HepG2 (cell line): ENCODE measurements around the gene DHRS1. TPM values are rescaled to one million over a fixed set of nuclear protein-coding genes. Genes with fewer than 3 reads are reported as not detected.

ENCODE experiments used
- ATAC-seq: fragments of 200-7000 bp; cut with Tn5 transposase; 3 replicates; pipeline ENCODE4 v1.9.1; 2020; ENCODE audit warnings: mild to moderate bottlenecking, moderate library complexity
- BruUV-seq: library from RNA; stranded (reverse); fragments of 400-500 nt; replicated peaks from 2 replicates; lab custom pipeline; 2021; lab: Mats Ljungman, UMichigan
- CTCF ChIA-PET: fragments of 300-600 bp; formaldehyde crosslinking; extraction: SDS; loops from one replicate; lab custom pipeline; 2021; ENCODE audit warnings: low total read pairs, inconsistent platforms, low intra/inter-chr PET ratio; lab: Yijun Ruan, JAX
- POLR2A ChIA-PET: fragments of 350-600 bp; sonication (Branson Sonifier 250); formaldehyde crosslinking; loops from one replicate; lab custom pipeline; 2020; ENCODE audit warnings: antibody characterized with exemption, inconsistent platforms; lab: Yijun Ruan, JAX
- DNase-seq: peaks from one replicate; pipeline ENCODE4 v3.0.0-alpha.2; 2015; ENCODE audit warnings: low spot score
- FAIRE-seq: peaks from 3 replicates; lab custom pipeline; 2011; peaks lifted over from hg19 to GRCh38; lab: Jason Lieb, UNC
- H2AFZ ChIP-seq: one replicate; pipeline ENCODE4 v1.6.1; 2011; ENCODE audit warnings: low read length, inconsistent platforms
- H3K27ac ChIP-seq: fragments of 300-600 bp; 3 replicates; pipeline ENCODE4 v1.8.0; 2011; ENCODE audit warnings: mixed run types, mild to moderate bottlenecking, mixed read lengths, low read length, inconsistent platforms; ENCODE audit not compliant: insufficient read depth; ENCODE audit errors: extremely low read length
- H3K27me3 ChIP-seq, 2 experiments: fragments of 200-600 bp in 1 of 2; 2 replicates in 1 of 2; 3 replicates in 1 of 2; pipeline versions ENCODE4 v1.6.0 to v1.8.0; 2011; ENCODE audit warnings: low read length in 2 of 2, mild to moderate bottlenecking in 2 of 2, moderate library complexity in 2 of 2, inconsistent platforms in 1 of 2; ENCODE audit not compliant: insufficient read depth in 2 of 2, control insufficient read depth in 1 of 2
- H3K36me3 ChIP-seq, 2 experiments: fragments of 200-600 bp in 1 of 2; replicated peaks in 1 of 2; 2 replicates in 1 of 2; 3 replicates in 1 of 2; pipeline versions ENCODE4 v1.5.1 to v1.8.0; 2011; ENCODE audit warnings: low read length in 2 of 2, inconsistent platforms in 1 of 2; ENCODE audit not compliant: insufficient read depth in 2 of 2, control insufficient read depth in 1 of 2
- H3K4me1 ChIP-seq: 2 replicates; pipeline ENCODE4 v1.5.1; 2012; ENCODE audit warnings: low read length, inconsistent platforms; ENCODE audit not compliant: insufficient read depth
- H3K4me2 ChIP-seq: 2 replicates; pipeline ENCODE4 v1.6.0; 2011; ENCODE audit warnings: low read depth, low read length, inconsistent platforms
- H3K4me3 ChIP-seq, 3 experiments: fragments of 200-600 bp in 1 of 3; sonication (generic), shearing (Covaris generic) in 1 of 3; replicated peaks in 1 of 3; 2 replicates each; pipeline ENCODE4 v1.5.1; 2011 to 2016; ENCODE audit warnings: low read length in 3 of 3, inconsistent platforms in 2 of 3, low read depth in 2 of 3, mild to moderate bottlenecking in 2 of 3, control low read depth in 1 of 3, mixed read lengths in 1 of 3; ENCODE audit not compliant: insufficient read depth in 1 of 3
- H3K79me2 ChIP-seq: one replicate; pipeline ENCODE4 v1.6.1; 2011; ENCODE audit warnings: low read length, inconsistent platforms; ENCODE audit not compliant: insufficient read depth
- H3K9ac ChIP-seq: 2 replicates; pipeline ENCODE4 v1.6.0; 2011; ENCODE audit warnings: mild to moderate bottlenecking, low read depth, low read length, inconsistent platforms; ENCODE audit not compliant: insufficient read depth
- H3K9me3 ChIP-seq: 2 replicates; pipeline ENCODE4 v1.5.1; 2012; ENCODE audit warnings: mild to moderate bottlenecking, low read length
- H4K20me1 ChIP-seq: 2 replicates; pipeline ENCODE4 v1.6.0; 2011; ENCODE audit warnings: inconsistent platforms, mild to moderate bottlenecking, low read length, moderate library complexity; ENCODE audit not compliant: insufficient read depth
- ETV6 ChIP-seq: sonication (generic); formaldehyde crosslinking; conservative IDR thresholded peaks from 2 replicates; pipeline ENCODE4 v1.4.0; 2020; ENCODE audit warnings: missing genetic modification reagents
- HOXA3 ChIP-seq: sonication (generic); formaldehyde crosslinking; IDR thresholded peaks from 2 replicates; pipeline ENCODE4 v1.5.0; 2020; ENCODE audit warnings: missing genetic modification reagents
- MBD4 ChIP-seq: IDR thresholded peaks from 2 replicates; pipeline ENCODE4 v1.6.1; 2012; ENCODE audit warnings: low read length, inconsistent platforms, borderline replicate concordance
- MEF2D ChIP-seq: sonication (generic); formaldehyde crosslinking; IDR thresholded peaks from 2 replicates; pipeline ENCODE4 v1.5.1; 2020; ENCODE audit warnings: mild to moderate bottlenecking, missing genetic modification reagents
- SP1 ChIP-seq, 2 experiments: fragments of 450-650 bp in 1 of 2; sonication (generic) in 1 of 2; formaldehyde crosslinking in 1 of 2; IDR thresholded peaks; 2 replicates each; pipeline versions ENCODE4 v1.4.0 to v1.6.1; 2016 to 2020; ENCODE audit warnings: missing genetic modification reagents in 1 of 2
- THAP11 ChIP-seq: IDR thresholded peaks from 2 replicates; pipeline ENCODE4 v1.6.1; 2016; ENCODE audit warnings: missing biosample characterization, missing genetic modification reagents
- ZBTB38 ChIP-seq: sonication (generic); formaldehyde crosslinking; IDR thresholded peaks from 2 replicates; pipeline ENCODE4 v1.5.1; 2020; ENCODE audit warnings: mild to moderate bottlenecking, missing genetic modification reagents
- ZBTB8A ChIP-seq: sonication (generic); formaldehyde crosslinking; IDR thresholded peaks from 2 replicates; pipeline ENCODE4 v1.4.0; 2020; ENCODE audit warnings: mild to moderate bottlenecking, low read depth, missing genetic modification reagents, borderline replicate concordance
- ZNF234 ChIP-seq: sonication (generic); formaldehyde crosslinking; conservative IDR thresholded peaks from 2 replicates; pipeline ENCODE4 v1.5.1; 2020; ENCODE audit warnings: mild to moderate bottlenecking, missing genetic modification reagents
- WGBS: methylation state at CpG from one replicate; pipeline ENCODE4 v1.1.6; 2017; ENCODE audit warnings: low lambda C conversion rate; 5-methylcytosine and 5-hydroxymethylcytosine counted together
- in situ Hi-C: cut with HindIII; loops from 2 replicates; pipeline ENCODE4 v1.10.0; 2017; ENCODE audit warnings: low pct_unique_long_range_greater_than_20kb; ENCODE audit not compliant: extremely low pct_ligation_motif_present
- intact Hi-C: fragments of 100-400 bp; cut with micrococcal nuclease; formaldehyde crosslinking; loops from one replicate; pipeline ENCODE4 v1.10.0; 2022; ENCODE audit not compliant: unreplicated experiment
- polyA plus RNA-seq, 8 experiments: library from polyadenylated mRNA; depleted of rRNA in 3 of 8; stranded (reverse) in 7 of 8; unstranded in 1 of 8; fragments of >200 nt; fragmentation: Illumina TruSeq in 4 of 8; extraction: Trizol in 4 of 8; gene quantifications; 2 replicates each; pipeline versions ENCODE4 v1.2.1 to v1.2.3, GENCODE V29; 2011 to 2016; ENCODE audit warnings: low read depth in 4 of 8, missing spikeins in 1 of 8, mixed read lengths in 1 of 8; ENCODE audit not compliant: insufficient read depth in 1 of 8
- total RNA-seq, 5 experiments: library from RNA; depleted of rRNA; stranded (reverse); fragments of >200 nt; fragmentation: Illumina TruSeq; extraction: Trizol; gene quantifications; 2 replicates each; pipeline ENCODE4 v1.2.3, GENCODE V29; 2016; ENCODE audit warnings: low read depth in 1 of 5
- TF ChIP-seq, protein P1 (sequence below): sonication (generic); formaldehyde crosslinking; IDR thresholded peaks from 2 replicates; pipeline ENCODE4 v1.4.0; 2020; ENCODE audit warnings: missing genetic modification reagents, borderline replicate concordance
- TF ChIP-seq, protein P2 (sequence below): sonication (generic); formaldehyde crosslinking; IDR thresholded peaks from 2 replicates; pipeline ENCODE4 v1.9.0; 2021; ENCODE audit warnings: missing genetic modification reagents, borderline replicate concordance
- TF ChIP-seq, protein P3 (sequence below): sonication (generic); formaldehyde crosslinking; IDR thresholded peaks from 2 replicates; pipeline ENCODE4 v1.4.0; 2020; ENCODE audit warnings: missing genetic modification reagents, borderline replicate concordance
- TF ChIP-seq, protein P4 (sequence below): sonication (generic); formaldehyde crosslinking; IDR thresholded peaks from 2 replicates; pipeline ENCODE4 v1.4.0; 2020; ENCODE audit warnings: mild to moderate bottlenecking, missing genetic modification reagents

Gene DHRS1
- total and polyA plus RNA-seq, 2 of the 13 experiments (the other 11 are each of a cell fraction or from before 2014, with no cell fraction given), result 49.8 to 60.8 TPM

DNA sequence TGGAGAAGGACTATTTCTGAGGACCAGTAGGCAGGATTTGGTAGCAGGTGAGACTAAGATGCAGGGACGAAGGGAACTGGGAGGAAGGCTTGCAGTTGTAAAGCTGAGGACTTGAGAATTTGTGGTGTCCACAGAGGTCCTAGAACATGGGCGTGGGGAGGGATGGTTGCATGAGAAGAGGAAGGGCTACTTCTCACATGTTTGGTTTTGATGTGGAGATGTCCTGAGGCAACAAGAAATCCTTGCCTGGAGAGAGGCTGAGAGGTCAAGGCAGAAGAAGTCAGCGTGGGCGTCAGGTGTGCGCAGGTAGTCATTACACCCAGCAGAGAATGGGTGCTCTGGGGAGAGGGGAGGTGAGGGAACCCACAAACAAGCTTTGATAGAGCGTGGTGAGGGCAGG lies 22.5 kb downstream of the DHRS1 start:
- DNase-seq (no peak), FAIRE-seq (no peak), ATAC-seq (no peak)
- H4K20me1 ChIP-seq, result no peaks in the 10 kb centered on the region
- H3K4me1 ChIP-seq, result peaks cover 9% of the 10 kb centered on the region
- H3K79me2 ChIP-seq, result peaks cover 2% of the 10 kb centered on the region
- H3K4me3 ChIP-seq, result no peak overlapping the region
- POLR2A ChIA-PET, result no interaction called here
- H3K27ac ChIP-seq, result no peak overlapping the region
- H3K36me3 ChIP-seq, result no peaks in the 10 kb centered on the region
- no peak overlapping the region for H3K4me2 ChIP-seq
- CTCF ChIA-PET, result no interaction called here
- no peaks in the 10 kb centered on the region for H3K9me3 ChIP-seq
- no TSS peak for BruUV-seq
- WGBS, result 96% methylated on average over 6 of the region's 6 CpGs
- no peak overlapping the region for H3K9ac ChIP-seq
- H3K27me3 ChIP-seq, result no peaks in the 10 kb centered on the region
- in situ Hi-C loops, result no loop called here
- no peak overlapping the region for H2AFZ ChIP-seq
- intact Hi-C loops, result no loop called here
- no peak for TF ChIP-seq ZBTB38
- TF ChIP-seq, protein P1, sequence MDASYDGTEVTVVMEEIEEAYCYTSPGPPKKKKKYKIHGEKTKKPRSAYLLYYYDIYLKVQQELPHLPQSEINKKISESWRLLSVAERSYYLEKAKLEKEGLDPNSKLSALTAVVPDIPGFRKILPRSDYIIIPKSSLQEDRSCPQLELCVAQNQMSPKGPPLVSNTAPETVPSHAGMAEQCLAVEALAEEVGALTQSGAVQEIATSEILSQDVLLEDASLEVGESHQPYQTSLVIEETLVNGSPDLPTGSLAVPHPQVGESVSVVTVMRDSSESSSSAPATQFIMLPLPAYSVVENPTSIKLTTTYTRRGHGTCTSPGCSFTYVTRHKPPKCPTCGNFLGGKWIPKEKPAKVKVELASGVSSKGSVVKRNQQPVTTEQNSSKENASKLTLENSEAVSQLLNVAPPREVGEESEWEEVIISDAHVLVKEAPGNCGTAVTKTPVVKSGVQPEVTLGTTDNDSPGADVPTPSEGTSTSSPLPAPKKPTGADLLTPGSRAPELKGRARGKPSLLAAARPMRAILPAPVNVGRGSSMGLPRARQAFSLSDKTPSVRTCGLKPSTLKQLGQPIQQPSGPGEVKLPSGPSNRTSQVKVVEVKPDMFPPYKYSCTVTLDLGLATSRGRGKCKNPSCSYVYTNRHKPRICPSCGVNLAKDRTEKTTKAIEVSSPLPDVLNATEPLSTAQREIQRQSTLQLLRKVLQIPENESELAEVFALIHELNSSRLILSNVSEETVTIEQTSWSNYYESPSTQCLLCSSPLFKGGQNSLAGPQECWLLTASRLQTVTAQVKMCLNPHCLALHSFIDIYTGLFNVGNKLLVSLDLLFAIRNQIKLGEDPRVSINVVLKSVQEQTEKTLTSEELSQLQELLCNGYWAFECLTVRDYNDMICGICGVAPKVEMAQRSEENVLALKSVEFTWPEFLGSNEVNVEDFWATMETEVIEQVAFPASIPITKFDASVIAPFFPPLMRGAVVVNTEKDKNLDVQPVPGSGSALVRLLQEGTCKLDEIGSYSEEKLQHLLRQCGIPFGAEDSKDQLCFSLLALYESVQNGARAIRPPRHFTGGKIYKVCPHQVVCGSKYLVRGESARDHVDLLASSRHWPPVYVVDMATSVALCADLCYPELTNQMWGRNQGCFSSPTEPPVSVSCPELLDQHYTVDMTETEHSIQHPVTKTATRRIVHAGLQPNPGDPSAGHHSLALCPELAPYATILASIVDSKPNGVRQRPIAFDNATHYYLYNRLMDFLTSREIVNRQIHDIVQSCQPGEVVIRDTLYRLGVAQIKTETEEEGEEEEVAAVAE (CRISPR knock-in tag), result no peak
- no peak for TF ChIP-seq MEF2D (CRISPR knock-in tag)
- TF ChIP-seq, protein P2, sequence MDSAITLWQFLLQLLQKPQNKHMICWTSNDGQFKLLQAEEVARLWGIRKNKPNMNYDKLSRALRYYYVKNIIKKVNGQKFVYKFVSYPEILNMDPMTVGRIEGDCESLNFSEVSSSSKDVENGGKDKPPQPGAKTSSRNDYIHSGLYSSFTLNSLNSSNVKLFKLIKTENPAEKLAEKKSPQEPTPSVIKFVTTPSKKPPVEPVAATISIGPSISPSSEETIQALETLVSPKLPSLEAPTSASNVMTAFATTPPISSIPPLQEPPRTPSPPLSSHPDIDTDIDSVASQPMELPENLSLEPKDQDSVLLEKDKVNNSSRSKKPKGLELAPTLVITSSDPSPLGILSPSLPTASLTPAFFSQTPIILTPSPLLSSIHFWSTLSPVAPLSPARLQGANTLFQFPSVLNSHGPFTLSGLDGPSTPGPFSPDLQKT (CRISPR knock-in tag), result no peak
- TF ChIP-seq THAP11 (CRISPR knock-in tag), result no peak
- TF ChIP-seq SP1 (IDR thresholded peaks at IDR 0.05), result no peak
- TF ChIP-seq SP1 (CRISPR knock-in tag; IDR thresholded peaks at IDR 0.05), result no peak
- TF ChIP-seq ETV6 (CRISPR knock-in tag), result no peak
- no peak for TF ChIP-seq HOXA3 (CRISPR knock-in tag)
- TF ChIP-seq, protein P3, sequence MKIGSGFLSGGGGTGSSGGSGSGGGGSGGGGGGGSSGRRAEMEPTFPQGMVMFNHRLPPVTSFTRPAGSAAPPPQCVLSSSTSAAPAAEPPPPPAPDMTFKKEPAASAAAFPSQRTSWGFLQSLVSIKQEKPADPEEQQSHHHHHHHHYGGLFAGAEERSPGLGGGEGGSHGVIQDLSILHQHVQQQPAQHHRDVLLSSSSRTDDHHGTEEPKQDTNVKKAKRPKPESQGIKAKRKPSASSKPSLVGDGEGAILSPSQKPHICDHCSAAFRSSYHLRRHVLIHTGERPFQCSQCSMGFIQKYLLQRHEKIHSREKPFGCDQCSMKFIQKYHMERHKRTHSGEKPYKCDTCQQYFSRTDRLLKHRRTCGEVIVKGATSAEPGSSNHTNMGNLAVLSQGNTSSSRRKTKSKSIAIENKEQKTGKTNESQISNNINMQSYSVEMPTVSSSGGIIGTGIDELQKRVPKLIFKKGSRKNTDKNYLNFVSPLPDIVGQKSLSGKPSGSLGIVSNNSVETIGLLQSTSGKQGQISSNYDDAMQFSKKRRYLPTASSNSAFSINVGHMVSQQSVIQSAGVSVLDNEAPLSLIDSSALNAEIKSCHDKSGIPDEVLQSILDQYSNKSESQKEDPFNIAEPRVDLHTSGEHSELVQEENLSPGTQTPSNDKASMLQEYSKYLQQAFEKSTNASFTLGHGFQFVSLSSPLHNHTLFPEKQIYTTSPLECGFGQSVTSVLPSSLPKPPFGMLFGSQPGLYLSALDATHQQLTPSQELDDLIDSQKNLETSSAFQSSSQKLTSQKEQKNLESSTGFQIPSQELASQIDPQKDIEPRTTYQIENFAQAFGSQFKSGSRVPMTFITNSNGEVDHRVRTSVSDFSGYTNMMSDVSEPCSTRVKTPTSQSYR, result no peak
- no peak for TF ChIP-seq MBD4
- TF ChIP-seq, protein P4, sequence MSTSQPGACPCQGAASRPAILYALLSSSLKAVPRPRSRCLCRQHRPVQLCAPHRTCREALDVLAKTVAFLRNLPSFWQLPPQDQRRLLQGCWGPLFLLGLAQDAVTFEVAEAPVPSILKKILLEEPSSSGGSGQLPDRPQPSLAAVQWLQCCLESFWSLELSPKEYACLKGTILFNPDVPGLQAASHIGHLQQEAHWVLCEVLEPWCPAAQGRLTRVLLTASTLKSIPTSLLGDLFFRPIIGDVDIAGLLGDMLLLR (CRISPR knock-in tag), result no peak
- TF ChIP-seq ZNF234 (CRISPR knock-in tag), result no peak
- no peak for TF ChIP-seq ZBTB8A (CRISPR knock-in tag)
